PC-9 (cell line): Measurements from ENCODE around the gene FBXW7. TPM values are rescaled to one million over a fixed set of nuclear protein-coding genes. Genes with fewer than 3 reads are reported as not detected.

Experiments used
- BruUV-seq: library from RNA; stranded (reverse); fragments of 400-500 nt; replicated peaks from 2 replicates; lab custom pipeline; 2021; lab: Mats Ljungman, UMichigan
- CTCF ChIA-PET: fragments of 300-600 bp; sonication (Branson Sonifier 250); formaldehyde crosslinking; loops from one replicate; lab custom pipeline; 2022; ENCODE audit warnings: antibody characterized with exemption; lab: Charles Lee
- POLR2A ChIA-PET: fragments of 300-600 bp; sonication (Branson Sonifier 250); formaldehyde crosslinking; loops from one replicate; lab custom pipeline; 2022; ENCODE audit warnings: antibody characterized with exemption; ENCODE audit not compliant: unreplicated experiment; lab: Charles Lee
- DNase-seq, 2 experiments: peaks; one replicate each; pipeline versions ENCODE4 v3.0.0 to v3.0.0-alpha.2; 2015 to 2022; ENCODE audit warnings: mixed read lengths in 1 of 2
- H2AFZ ChIP-seq: fragments of 200-600 bp; sonication (generic); 2 replicates; pipeline ENCODE4 v1.8.1; 2017; ENCODE audit warnings: antibody characterized with exemption
- H3F3A ChIP-seq: fragments of 200-600 bp; sonication (generic); 2 replicates; pipeline ENCODE4 v1.8.1; 2017; ENCODE audit warnings: antibody characterized with exemption, mild to moderate bottlenecking, low read depth; ENCODE audit not compliant: insufficient read depth
- H3K27ac ChIP-seq: fragments of 200-600 bp; sonication (generic); 2 replicates; pipeline ENCODE4 v1.6.1; 2016; ENCODE audit warnings: mixed run types
- H3K27me3 ChIP-seq: fragments of 200-600 bp; sonication (generic); 2 replicates; pipeline ENCODE4 v1.6.1; 2016; ENCODE audit warnings: low read depth, mixed run types; ENCODE audit not compliant: insufficient read depth
- H3K36me3 ChIP-seq: fragments of 200-600 bp; sonication (generic); 2 replicates; pipeline ENCODE4 v1.6.1; 2016; ENCODE audit warnings: low read depth, mixed run types
- H3K4me1 ChIP-seq: fragments of 200-600 bp; sonication (generic); replicated peaks from 2 replicates; pipeline ENCODE4 v1.6.1; 2016; ENCODE audit warnings: mixed run types; ENCODE audit not compliant: insufficient read depth
- H3K4me2 ChIP-seq: fragments of 200-600 bp; sonication (generic); 2 replicates; pipeline ENCODE4 v1.6.1; 2017; ENCODE audit warnings: mixed run types
- H3K4me3 ChIP-seq: fragments of 200-600 bp; sonication (generic); 2 replicates; pipeline ENCODE4 v1.6.1; 2016; ENCODE audit warnings: mixed run types
- H3K79me2 ChIP-seq: fragments of 200-600 bp; sonication (generic); 2 replicates; pipeline ENCODE4 v1.6.1; 2017; ENCODE audit warnings: low read depth, mixed run types
- H3K9me2 ChIP-seq: fragments of 200-600 bp; sonication (generic); 2 replicates; pipeline ENCODE4 v1.8.1; 2017; ENCODE audit warnings: mild to moderate bottlenecking; ENCODE audit not compliant: insufficient read depth
- H3K9me3 ChIP-seq: fragments of 200-600 bp; sonication (generic); 2 replicates; pipeline ENCODE4 v1.8.1; 2016; ENCODE audit warnings: low read depth; ENCODE audit not compliant: insufficient read depth
- H4K20me1 ChIP-seq: fragments of 200-600 bp; sonication (generic); 2 replicates; pipeline ENCODE4 v1.8.1; 2017; ENCODE audit not compliant: insufficient read depth
- CTCF ChIP-seq: fragments of 200-600 bp; sonication (generic); conservative IDR thresholded peaks from 2 replicates; pipeline ENCODE4 v1.6.1; 2017; ENCODE audit warnings: mixed run types, antibody characterized with exemption, mild to moderate bottlenecking, moderate library complexity
- EZH2 ChIP-seq: fragments of 200-600 bp; sonication (generic); IDR thresholded peaks from 2 replicates; pipeline ENCODE4 v1.8.0; 2017; ENCODE audit warnings: antibody characterized with exemption, low read depth
- intact Hi-C: fragments of 100-400 bp; cut with micrococcal nuclease; formaldehyde crosslinking; loops from one replicate; pipeline ENCODE4 v1.10.0; 2022; ENCODE audit not compliant: unreplicated experiment
- total RNA-seq: library from RNA; stranded (reverse); gene quantifications from 2 replicates; pipeline ENCODE4 v1.2.3, GENCODE V29; 2021

The FBXW7 gene
- total RNA-seq, 1 experiment from 2014 or later: 30.2 TPM

GRCh38 chr4:152301381-152301780 lies 234.5 kb downstream of the FBXW7 start:
- POLR2A ChIA-PET: no interaction called here
- no peak overlapping the region for H3K27ac ChIP-seq
- no TSS peak for BruUV-seq
- H2AFZ ChIP-seq: no peak overlapping the region
- H3K27me3 ChIP-seq: no peaks in the 10 kb centered on the region
- no peaks in the 10 kb centered on the region for H3K9me2 ChIP-seq
- H3F3A ChIP-seq: no peaks in the 10 kb centered on the region
- CTCF ChIA-PET: no interaction called here
- no peaks in the 10 kb centered on the region for H3K9me3 ChIP-seq
- no peak overlapping the region for H3K4me2 ChIP-seq
- H3K79me2 ChIP-seq: no peaks in the 10 kb centered on the region
- no peaks in the 10 kb centered on the region for H3K36me3 ChIP-seq
- DNase-seq: no peak
- intact Hi-C loops: no loop called here
- H3K4me3 ChIP-seq: no peak overlapping the region
- H4K20me1 ChIP-seq: no peaks in the 10 kb centered on the region
- peaks cover 8% of the 10 kb centered on the region; the same call in 1 of the 2 replicates for H3K4me1 ChIP-seq
- no peak for TF ChIP-seq EZH2
- no peak for TF ChIP-seq CTCF

- DNase-seq: no peak
- no TSS peak for BruUV-seq
- H3K4me1 ChIP-seq: peaks cover 8% of the 10 kb centered on the region; the same call in 1 of the 2 replicates
- H3K79me2 ChIP-seq: no peaks in the 10 kb centered on the region
- no peaks in the 10 kb centered on the region for H3K9me2 ChIP-seq
- H3K27me3 ChIP-seq: no peaks in the 10 kb centered on the region
- intact Hi-C loops: no loop called here
- H3K4me2 ChIP-seq: no peak overlapping the region
- no peaks in the 10 kb centered on the region for H4K20me1 ChIP-seq
- no peak overlapping the region for H3K27ac ChIP-seq
- CTCF ChIA-PET: no interaction called here
- no peaks in the 10 kb centered on the region for H3K36me3 ChIP-seq
- no peaks in the 10 kb centered on the region for H3K9me3 ChIP-seq
- POLR2A ChIA-PET: no interaction called here
- no peaks in the 10 kb centered on the region for H3F3A ChIP-seq
- H2AFZ ChIP-seq: no peak overlapping the region
- no peak overlapping the region for H3K4me3 ChIP-seq
- no peak for TF ChIP-seq CTCF
- no peak for TF ChIP-seq EZH2
These were observed 236.3 kb downstream of the FBXW7 start for GRCh38 chr4:152299553-152299952.

GRCh38 chr4:152296386-152296785 lies 239.5 kb downstream of the FBXW7 start:
- H3K4me3 ChIP-seq: no peak overlapping the region
- intact Hi-C loops: no loop called here
- H3K4me1 ChIP-seq: no peaks in the 10 kb centered on the region
- H3K27ac ChIP-seq: no peak overlapping the region
- no peak overlapping the region for H2AFZ ChIP-seq
- no peaks in the 10 kb centered on the region for H3K9me3 ChIP-seq
- no peak for DNase-seq
- no peaks in the 10 kb centered on the region for H3K36me3 ChIP-seq
- POLR2A ChIA-PET: no interaction called here
- TF ChIP-seq EZH2 (no peak), CTCF (no peak)
- CTCF ChIA-PET: no interaction called here
- H3F3A ChIP-seq: no peaks in the 10 kb centered on the region
- H3K9me2 ChIP-seq: no peaks in the 10 kb centered on the region
- H3K27me3 ChIP-seq: no peaks in the 10 kb centered on the region
- H3K4me2 ChIP-seq: no peak overlapping the region
- no peaks in the 10 kb centered on the region; the same call in 1 of the 2 replicates for H4K20me1 ChIP-seq
- H3K79me2 ChIP-seq: no peaks in the 10 kb centered on the region
- no TSS peak for BruUV-seq
